Measurements from ENCODE around the gene RDH5.
"Not testable (repeated sequence)": the region's sequence is repeated elsewhere in the genome, so short reads cannot be mapped to it uniquely, and the experiment has no call there.

The RDH5 gene

DNA sequence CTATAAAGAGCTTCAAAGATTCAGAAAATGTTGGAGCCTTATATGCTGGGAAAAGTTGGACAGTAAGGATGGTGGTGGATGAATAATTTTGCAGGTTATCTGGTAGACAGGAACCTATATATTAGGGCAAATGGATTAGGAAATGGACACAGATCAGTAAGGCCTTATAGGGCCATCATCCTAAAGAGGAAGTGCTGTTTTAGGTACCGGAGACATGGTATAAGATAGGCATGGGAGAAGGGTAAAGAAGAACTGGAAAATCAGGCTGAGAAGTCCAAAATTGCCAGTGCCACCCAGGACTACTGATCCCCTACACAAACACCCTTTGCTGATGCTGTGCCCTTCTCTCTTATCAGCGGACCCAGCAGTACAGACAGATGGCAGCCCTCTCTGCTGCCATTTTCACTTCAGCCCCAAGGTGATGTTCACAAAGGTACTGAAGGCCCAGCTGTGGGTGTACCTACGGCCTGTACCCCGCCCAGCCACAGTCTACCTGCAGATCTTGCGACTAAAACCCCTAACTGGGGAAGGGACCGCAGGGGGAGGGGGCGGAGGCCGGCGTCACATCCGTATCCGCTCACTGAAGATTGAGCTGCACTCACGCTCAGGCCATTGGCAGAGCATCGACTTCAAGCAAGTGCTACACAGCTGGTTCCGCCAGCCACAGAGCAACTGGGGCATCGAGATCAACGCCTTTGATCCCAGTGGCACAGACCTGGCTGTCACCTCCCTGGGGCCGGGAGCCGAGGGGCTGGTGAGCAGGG, 28.2 kb downstream of the RDH5 start:
- no peak for DNase-seq

GRCh38 chr12:55755246-55755645, 35.1 kb downstream of the RDH5 start:
- no peak for DNase-seq

DNA sequence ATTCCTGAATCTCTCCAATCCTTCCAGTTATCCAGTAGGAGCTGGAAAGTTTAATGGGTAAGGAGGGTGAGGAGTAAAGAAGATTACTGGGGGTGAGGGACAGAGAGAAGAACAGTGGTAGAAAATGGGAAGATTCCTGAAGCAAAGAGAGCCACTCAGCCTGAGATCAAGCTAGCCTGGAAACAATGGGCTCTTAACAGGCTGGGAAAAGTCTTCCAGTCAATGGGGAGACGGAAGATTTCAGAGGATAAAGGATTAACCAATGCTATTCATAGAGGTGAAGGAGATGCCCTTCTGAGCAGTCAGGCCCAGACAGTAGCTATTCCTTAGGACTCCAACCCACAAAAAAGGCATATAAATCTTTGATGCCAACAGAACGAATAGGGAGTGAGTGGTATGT, 37.5 kb downstream of the RDH5 start:
- no peak for DNase-seq

GRCh38 chr12:55758575-55758974, 38.4 kb downstream of the RDH5 start:
- not testable (repeated sequence) for DNase-seq

DNA sequence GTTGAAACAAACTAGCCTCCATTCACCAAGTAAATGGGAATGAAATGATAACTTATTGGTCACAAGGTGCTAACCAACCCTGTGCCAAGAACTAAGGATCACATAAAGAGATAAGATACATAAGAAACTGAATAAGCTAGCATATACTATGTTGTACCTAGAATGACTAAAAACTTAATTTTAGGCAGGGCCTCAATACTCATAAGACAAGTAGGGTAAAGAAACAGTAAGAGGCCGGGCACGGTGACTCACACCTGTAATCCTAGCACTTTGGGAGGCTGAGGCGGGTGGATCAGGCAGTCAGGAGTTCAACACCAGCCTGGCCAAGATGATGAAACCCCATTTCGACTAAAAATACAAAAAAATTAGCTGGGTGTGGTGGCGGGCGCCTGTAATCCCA, 40.5 kb downstream of the RDH5 start:
- no peak for DNase-seq

GRCh38 chr12:55762646-55763045, 42.5 kb downstream of the RDH5 start:
- no peak for DNase-seq

DNA sequence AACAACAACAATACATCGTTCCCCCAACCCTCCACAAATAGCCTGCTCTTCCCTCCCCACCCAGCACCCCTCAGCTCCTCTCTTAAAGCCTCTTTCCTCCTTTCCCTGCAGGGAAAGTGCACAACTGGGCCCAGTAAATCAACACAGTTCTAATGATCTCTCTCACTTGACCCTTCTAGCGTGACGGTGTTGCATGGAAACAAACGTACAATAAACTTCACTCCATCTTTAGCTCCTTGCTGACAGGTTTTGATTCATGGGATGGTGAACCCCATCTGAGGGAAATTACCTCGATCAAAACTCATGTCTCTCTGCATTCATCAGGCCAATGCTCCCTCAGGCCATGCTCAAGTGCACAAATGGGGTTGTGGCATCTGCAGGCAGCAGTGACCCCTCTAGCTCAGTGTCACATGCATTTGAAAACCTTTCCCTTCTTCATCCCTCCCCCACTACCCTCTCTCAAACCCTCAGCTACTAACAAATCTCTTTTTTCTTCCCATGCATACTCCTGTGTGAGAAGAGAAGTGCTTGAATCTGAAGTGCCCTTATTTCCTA, 45.6 kb downstream of the RDH5 start:
- DNase-seq: no peak

DNA sequence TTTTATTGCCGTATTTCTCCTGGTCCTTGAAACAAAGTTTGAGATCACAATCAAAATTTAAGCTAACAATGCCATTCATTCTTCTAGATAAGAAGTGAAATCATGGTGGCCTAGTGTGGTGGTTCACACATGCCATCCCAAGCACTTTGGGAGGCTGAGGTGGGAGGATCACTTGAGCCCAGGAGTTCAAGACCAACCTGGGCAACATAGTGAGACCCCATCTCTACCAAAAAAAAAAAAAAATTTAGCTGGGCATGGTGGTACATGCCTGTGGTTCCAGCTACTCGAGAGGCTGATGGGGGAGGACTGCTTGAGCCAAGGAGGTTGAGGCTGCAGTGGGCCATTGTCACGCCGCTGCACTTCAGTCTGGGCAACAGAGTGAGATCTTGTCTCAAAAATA, 47.0 kb downstream of the RDH5 start:
- no peak for DNase-seq

GRCh38 chr12:55771736-55772135, 51.5 kb downstream of the RDH5 start:
- no peak for DNase-seq

Measured in activated CD8-positive, alpha-beta memory T cell treated with anti-CD3 and anti-CD28 coated beads, Interleukin-2, amount 50 U/mL, for 4 hours (primary cell).